ENCODE measurements around the gene SLC8A3. TPM values are rescaled to one million over a fixed set of nuclear protein-coding genes. Genes with fewer than 3 reads are reported as not detected.

Gene SLC8A3
- total and polyA plus RNA-seq, 10 of the 15 experiments (the other 5 are each of a cell fraction or from before 2014, with no cell fraction given) = 0.04 to 0.17 (median 0.13) TPM; not detected in 3

GRCh38 chr14:70152704-70153103 is 36.0 kb downstream of the SLC8A3 start:
- Histone ChIP-seq H4K20me1 (ENCODE audit: control insufficient read depth, insufficient read depth) (no peaks in the 10 kb centered on the region), H3K4me3 (no peak overlapping the region), H3K9me3 (replicated peaks; ENCODE audit: control insufficient read depth, insufficient read depth, low read length) (no peaks in the 10 kb centered on the region), H3K79me2 (ENCODE audit: control insufficient read depth, insufficient read depth, low read length) (no peaks in the 10 kb centered on the region), H3K27ac (ENCODE audit: control insufficient read depth, insufficient read depth) (no peak overlapping the region), H3K4me2 (ENCODE audit: control insufficient read depth, insufficient read depth) (no peak overlapping the region), H3K27me3 (replicated peaks in 1 of 2; ENCODE audit: control insufficient read depth in 2 of 2, insufficient read depth in 2 of 2, low read length in 1 of 2) (no peaks in the 10 kb centered on the region; a peak in 1 of 4 replicates), H2AFZ (ENCODE audit: control insufficient read depth, low read depth, low read length) (no peak overlapping the region), H3K9ac (ENCODE audit: control insufficient read depth, insufficient read depth, low read length) (no peak overlapping the region), H3K36me3 (ENCODE audit: control insufficient read depth in 2 of 2, insufficient read depth in 2 of 2, low read length in 1 of 2) (no peaks in the 10 kb centered on the region), H3K4me1 (ENCODE audit: control insufficient read depth, insufficient read depth, low read length) (no peaks in the 10 kb centered on the region; the same call in 1 of the 2 replicates)
- no peak for FAIRE-seq
- no peak for DNase-seq (ENCODE audit: low read depth, low spot score)
- in situ Hi-C loops (cut with MboI) = no loop called here
- intact Hi-C loops (cut with micrococcal nuclease; ENCODE audit: unreplicated experiment) = no loop called here
- ChIA-PET CTCF (interaction anchor here (0.7 kb wide), 1 partner anchor 72 kb away, joined by 3 read pairs; no protein-coding TSS in a partner anchor), SMC1A (ENCODE audit: uncharacterized antibody, unreplicated experiment) (no interaction called here), POLR2A (interaction anchor here (0.8 kb wide), 1 partner anchor 37 kb away, joined by 3 read pairs; no protein-coding TSS in a partner anchor), RAD21 (ENCODE audit: unreplicated experiment) (no interaction called here)
- ATAC-seq = no peak
- WGBS (ENCODE audit: insufficient coverage, insufficient replicate concordance, low lambda C conversion rate, missing lambda C conversion rate) = 20% methylated on average over 4 of the region's 4 CpGs
- no TSS peak for BruUV-seq (replicated peaks)
- TF ChIP-seq NR2C2 (IDR thresholded peaks at IDR 0.05; ENCODE audit: borderline replicate concordance, control insufficient read depth, insufficient read length, low read depth) (no peak), TCF7 (IDR thresholded peaks at IDR 0.05; ENCODE audit: borderline replicate concordance) (no peak), POLR2AphosphoS5 (IDR thresholded peaks at IDR 0.05; ENCODE audit: low read length) (no peak), KLF5 (IDR thresholded peaks at IDR 0.05; ENCODE audit: partially characterized antibody) (no peak), REST (IDR thresholded peaks at IDR 0.05; ENCODE audit: low read depth, low read length) (no peak), CBFB (IDR thresholded peaks at IDR 0.05; ENCODE audit: low read depth) (no peak), ZNF24 (IDR thresholded peaks at IDR 0.05) (no peak), RFX5 (IDR thresholded peaks at IDR 0.05; ENCODE audit: low read depth, low read length) (no peak)
